Measurements from ENCODE around the gene PTPRN2.

The PTPRN2 gene

DNA sequence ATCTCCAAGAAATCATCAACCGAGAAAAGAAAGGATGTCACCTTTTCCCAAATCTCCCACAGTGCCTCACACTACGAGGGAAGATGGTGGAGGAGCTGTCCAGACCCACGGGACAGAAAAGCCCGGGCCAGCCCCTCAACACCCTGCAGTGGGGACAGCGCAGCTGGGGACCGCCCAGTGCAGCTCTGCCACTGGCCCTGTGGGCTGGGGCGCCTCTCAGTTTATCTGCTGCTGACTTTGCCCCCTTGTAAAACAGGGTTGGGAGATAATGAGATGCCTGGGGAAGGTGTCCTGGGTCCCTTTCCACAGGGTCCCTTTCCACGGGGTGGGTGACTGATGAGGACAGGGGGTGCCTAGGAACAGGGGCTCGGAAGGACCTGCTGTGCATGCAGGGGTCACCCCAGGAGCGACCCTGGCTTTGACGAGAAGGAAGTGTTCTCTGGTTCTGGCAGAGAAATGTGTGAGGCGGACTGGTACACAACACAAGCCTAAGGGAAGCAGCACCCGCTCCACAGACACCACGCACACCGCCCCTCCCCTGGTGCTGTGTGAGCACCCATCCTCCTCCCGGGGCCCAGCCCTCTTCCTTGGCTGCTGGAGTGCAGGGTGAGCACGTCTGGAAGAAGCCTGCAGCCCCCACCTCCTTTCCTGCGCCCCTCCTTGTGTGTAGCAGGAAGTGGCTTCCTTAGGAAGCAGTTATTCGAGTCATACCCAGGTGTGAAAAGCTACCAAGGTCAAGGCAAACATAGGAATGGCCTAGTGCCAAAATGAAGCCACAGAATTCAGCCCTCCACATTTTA lies 911.0 kb downstream of the PTPRN2 start:
- no peak overlapping the region for H3K4me3 ChIP-seq (ENCODE audit: low read depth, low read length)
- TF ChIP-seq, protein P1, sequence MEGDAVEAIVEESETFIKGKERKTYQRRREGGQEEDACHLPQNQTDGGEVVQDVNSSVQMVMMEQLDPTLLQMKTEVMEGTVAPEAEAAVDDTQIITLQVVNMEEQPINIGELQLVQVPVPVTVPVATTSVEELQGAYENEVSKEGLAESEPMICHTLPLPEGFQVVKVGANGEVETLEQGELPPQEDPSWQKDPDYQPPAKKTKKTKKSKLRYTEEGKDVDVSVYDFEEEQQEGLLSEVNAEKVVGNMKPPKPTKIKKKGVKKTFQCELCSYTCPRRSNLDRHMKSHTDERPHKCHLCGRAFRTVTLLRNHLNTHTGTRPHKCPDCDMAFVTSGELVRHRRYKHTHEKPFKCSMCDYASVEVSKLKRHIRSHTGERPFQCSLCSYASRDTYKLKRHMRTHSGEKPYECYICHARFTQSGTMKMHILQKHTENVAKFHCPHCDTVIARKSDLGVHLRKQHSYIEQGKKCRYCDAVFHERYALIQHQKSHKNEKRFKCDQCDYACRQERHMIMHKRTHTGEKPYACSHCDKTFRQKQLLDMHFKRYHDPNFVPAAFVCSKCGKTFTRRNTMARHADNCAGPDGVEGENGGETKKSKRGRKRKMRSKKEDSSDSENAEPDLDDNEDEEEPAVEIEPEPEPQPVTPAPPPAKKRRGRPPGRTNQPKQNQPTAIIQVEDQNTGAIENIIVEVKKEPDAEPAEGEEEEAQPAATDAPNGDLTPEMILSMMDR (IDR thresholded peaks at IDR 0.05; ENCODE audit: borderline replicate concordance, insufficient read depth, low read depth, low read length): no peak

DNA sequence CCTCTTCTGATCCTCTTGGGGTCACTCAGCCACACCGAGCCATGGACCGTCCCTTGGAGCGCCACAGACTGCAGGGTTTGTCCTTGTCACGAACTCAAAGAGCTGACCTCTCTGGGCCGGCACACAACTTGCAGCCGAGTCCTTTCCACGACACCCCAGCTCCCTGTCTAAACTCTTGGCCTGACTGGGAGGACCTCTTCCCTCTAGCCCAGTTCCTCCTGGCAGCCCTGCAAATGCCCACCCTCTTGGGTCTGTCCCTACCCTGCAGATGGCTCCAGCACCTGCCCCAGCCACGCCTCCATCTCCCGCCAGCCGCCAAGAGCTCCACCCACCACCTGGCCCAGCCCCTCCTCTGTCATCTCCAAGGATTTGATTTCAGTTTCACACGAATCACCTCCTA lies 911.6 kb downstream of the PTPRN2 start:
- H3K4me3 ChIP-seq (ENCODE audit: low read depth, low read length): no peak overlapping the region
- TF ChIP-seq, protein P1 (IDR thresholded peaks at IDR 0.05; ENCODE audit: borderline replicate concordance, insufficient read depth, low read depth, low read length): no peak

DNA sequence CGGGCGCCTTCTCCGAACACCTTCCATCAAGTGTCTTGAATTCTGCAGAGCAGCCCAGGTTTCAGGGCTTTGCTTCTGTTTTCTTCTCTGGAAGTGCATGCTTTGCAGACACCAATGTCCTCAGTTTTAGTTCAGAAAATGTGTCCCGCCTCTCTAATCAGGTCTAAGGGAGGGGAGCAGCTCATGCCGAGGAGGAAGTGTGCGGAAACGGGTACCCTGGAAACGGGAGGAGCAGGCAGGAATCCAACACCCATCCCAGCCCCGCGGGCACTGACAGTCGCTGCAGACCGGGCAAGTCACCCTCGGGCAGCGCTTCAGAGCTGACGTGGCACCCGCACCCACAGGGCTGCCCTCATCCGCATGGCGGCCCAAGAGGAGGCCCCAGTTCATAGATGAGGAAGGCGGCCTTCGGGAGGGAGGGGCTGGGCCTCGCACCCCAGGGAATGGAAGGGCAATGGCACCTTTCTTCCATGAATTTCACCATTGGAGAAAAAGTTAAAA lies 912.1 kb downstream of the PTPRN2 start:
- TF ChIP-seq, protein P1 (IDR thresholded peaks at IDR 0.05; ENCODE audit: borderline replicate concordance, insufficient read depth, low read depth, low read length): no peak
- no peak overlapping the region for H3K4me3 ChIP-seq (ENCODE audit: low read depth, low read length)

DNA sequence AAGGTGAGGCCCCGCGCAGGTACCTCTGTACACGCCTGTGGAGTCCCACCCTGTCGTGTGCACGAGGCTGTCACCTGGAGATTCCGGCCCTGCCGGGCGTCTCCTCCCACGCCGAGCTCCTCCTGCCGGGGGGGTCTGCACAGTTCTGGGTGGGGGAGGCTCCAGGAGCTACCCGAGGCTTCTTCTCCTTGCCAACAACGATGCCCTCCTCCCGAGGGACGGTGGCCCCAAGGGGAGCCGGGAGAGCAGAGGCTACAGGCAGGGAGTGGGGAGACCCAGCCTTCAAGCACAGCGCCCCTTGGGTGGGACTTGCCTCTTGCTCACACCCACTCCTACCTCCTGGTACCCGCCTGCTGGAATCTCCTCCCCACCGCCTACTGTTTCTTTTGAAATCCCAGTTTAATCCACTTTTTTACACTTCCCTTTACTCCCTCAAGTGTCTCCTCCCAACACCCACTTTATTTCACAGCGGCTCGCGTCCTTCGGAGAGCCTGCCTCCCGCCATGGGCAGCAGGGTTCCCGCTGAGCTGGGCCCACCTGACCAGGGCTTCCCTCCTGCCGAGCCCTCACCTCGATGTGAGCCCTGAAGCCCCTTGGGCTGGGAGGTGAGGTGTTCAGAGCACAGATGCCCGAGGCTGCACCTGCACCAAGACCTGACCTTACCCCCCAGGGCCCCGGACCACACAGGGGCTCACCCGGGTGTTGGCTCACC lies 912.8 kb downstream of the PTPRN2 start:
- no peak overlapping the region for H3K4me3 ChIP-seq (ENCODE audit: low read depth, low read length)
- TF ChIP-seq, protein P1 (IDR thresholded peaks at IDR 0.05; ENCODE audit: borderline replicate concordance, insufficient read depth, low read depth, low read length): no peak

DNA sequence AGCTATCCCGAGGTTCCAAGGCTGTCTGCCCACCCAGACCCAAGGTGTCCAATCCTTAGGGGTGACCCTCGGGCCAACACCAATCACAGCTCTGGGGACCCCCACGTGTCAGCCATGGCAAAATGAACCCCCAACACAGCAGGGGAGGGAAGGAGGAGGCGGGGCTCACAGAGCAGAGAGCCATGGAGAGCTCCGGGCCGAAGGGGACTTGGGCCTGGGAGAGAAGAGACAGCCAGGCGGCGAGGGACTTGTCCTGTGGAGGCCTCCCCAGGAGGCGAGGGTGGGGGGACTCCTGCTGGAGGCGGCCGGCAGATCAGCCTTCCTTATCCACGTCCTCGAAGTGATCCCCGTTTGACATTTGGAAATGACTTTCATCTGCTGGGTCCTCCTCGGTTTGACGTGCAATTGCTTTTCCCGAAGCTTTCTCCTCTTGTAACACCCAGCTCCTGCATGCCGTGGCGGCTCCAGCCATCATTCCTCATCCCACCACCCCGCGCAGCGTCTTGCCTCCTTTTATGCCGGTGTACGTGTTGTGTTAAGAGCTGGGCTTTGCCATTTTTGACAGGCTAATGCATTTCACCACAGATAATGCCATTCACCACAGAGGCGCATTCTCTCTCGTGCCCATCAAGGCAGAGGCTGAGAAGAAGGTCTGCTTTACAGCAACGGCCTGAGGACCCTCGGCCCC lies 913.5 kb downstream of the PTPRN2 start:
- no peak overlapping the region for H3K4me3 ChIP-seq (ENCODE audit: low read depth, low read length)
- TF ChIP-seq, protein P1 (IDR thresholded peaks at IDR 0.05; ENCODE audit: borderline replicate concordance, insufficient read depth, low read depth, low read length): no peak

DNA sequence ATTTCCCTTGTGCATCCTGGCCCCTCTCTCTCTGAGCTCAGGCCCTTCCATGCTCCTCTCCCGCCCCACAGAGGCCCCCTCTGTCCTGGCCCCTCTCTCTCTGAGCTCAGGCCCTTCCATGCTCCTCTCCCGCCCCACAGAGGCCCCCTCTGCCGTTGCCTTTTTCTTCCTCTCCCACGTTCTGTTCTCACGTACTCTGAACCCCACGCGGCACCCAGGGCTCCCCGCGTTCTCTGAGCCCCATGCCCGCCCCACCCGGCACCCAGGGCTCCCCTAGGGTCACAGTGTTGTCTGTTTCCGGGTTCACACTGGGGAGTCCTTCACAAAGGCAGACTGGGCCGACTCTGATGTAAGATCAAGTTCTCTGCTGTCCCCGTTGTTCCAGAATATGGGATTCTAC lies 914.0 kb downstream of the PTPRN2 start:
- H3K4me3 ChIP-seq (ENCODE audit: low read depth, low read length): no peak overlapping the region
- TF ChIP-seq, protein P1 (IDR thresholded peaks at IDR 0.05; ENCODE audit: borderline replicate concordance, insufficient read depth, low read depth, low read length): no peak
